ENCODE data around the gene MGLL. TPM values are rescaled to one million over a fixed set of nuclear protein-coding genes. Genes with fewer than 3 reads are reported as not detected.
A peak's percentile ranks its signal among the peaks of the same experiment; 100 is the strongest.

Gene MGLL
- total and polyA plus RNA-seq, 4 donors, result 25.5 to 48.6 (median 37.9) TPM

DNA sequence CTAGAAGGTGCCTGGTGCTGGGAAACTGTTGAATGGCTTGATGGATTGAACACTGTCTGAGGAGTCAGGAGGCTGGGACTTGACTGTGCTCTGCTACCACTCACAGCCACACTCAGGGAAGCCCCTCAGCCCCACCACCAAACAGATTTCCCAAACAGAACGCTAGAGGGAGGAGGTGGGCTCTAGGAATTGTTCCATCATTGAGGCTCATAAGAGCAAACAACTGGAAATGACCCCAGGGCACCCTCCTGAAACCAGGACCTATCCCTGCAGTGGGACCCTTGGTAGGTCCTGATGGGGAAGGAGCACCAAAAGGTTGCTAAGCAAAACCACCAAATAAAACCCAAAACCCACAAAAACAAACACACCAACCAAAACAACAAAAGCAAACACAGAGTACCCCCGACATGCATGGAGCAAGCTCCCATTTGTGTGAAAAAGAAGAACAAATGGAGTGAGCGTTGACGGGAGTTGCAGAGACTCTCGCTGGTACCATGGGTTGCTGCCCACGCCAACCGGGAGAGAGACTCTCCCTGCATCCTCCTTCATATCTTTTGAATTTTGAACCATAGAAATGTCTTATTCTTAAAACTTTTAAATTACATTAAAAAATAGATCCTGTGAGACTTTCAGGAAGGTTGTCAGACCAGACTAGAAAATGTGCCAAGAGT is 103.9 kb downstream of the MGLL start:
- H3K4me3 ChIP-seq (ENCODE audit: low read depth, low read length), result no peak overlapping the region
- peaks cover 62% of the 10 kb centered on the region for H3K4me1 ChIP-seq (ENCODE audit: control insufficient read depth, insufficient read depth, low read length)
- H3K36me3 ChIP-seq (ENCODE audit: control insufficient read depth, insufficient read depth, low read length), result peaks cover 5% of the 10 kb centered on the region
- H3K27ac ChIP-seq (ENCODE audit: low read depth, low read length), result no peak overlapping the region
- no peak for DNase-seq (ENCODE audit: low read depth in 4 of 6, low spot score in 6 of 6)
- H3K9me3 ChIP-seq (ENCODE audit: control insufficient read depth, insufficient read depth, low read length), result no peaks in the 10 kb centered on the region
- 100% methylated on average over 1 of the region's 7 CpGs for WGBS (ENCODE audit: insufficient coverage)
- H3K27me3 ChIP-seq (ENCODE audit: control insufficient read depth, insufficient read depth, low read length), result no peaks in the 10 kb centered on the region

DNA sequence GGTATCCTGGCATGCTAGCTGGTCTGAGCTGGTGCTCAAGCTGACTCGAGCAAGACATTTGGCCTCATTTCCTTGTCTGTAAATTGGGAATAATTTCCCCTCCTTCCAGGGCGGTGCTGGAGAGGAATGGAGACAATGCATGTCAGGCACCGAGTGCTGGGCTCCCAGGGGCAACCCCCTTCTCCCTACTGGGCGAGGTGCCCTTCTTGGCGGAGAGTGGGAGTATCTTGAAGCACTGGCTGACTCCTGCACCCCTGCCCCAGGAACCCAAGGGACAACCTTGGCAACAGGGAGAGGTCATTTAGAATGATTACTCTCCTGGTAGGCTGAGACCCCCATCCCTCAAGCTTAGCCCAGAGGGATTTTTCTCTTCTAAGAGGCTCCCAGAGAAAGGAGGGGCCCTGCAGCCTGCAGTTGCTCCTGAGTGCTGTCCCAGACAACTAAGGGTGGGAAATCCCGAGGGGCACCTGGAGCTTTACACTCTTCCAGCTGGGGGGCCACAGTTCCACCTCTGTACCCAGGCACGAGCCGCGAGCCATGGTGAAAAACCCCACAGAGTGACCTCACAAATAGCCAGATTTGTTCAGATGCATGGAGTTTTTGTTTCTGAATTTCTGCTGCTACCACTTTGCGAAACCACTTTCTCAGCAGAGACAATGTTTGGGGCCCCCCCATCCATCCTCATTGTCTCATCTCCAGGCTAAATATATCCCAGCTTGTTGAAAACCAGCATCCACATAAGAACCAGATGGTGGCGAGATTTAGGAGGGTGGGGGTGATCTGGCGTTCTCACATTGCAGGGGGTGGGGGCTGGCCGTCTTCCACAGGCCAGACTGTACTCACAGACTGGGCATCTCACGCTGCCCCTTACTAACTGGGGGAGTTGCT is 104.7 kb downstream of the MGLL start:
- peak overlapping the region; percentile 18 for H3K27ac ChIP-seq (ENCODE audit: low read depth, low read length)

GRCh38 chr3:127716384-127716783 is 105.9 kb downstream of the MGLL start:
- Histone ChIP-seq H3K9me3 (ENCODE audit: control insufficient read depth, insufficient read depth, low read length) (no peaks in the 10 kb centered on the region), H3K27me3 (ENCODE audit: control insufficient read depth, insufficient read depth, low read length) (no peaks in the 10 kb centered on the region), H3K4me1 (ENCODE audit: control insufficient read depth, insufficient read depth, low read length) (peaks cover 56% of the 10 kb centered on the region), H3K36me3 (ENCODE audit: control insufficient read depth, insufficient read depth, low read length) (peaks cover 10% of the 10 kb centered on the region), H3K4me3 (ENCODE audit: low read depth, low read length) (no peak overlapping the region), H3K27ac (ENCODE audit: low read depth, low read length) (no peak overlapping the region)
- WGBS (ENCODE audit: insufficient coverage), result 74% methylated on average over 6 of the region's 6 CpGs
- DNase-seq (ENCODE audit: low read depth in 4 of 6, low spot score in 6 of 6), result no peak

More for the DNA sequence above, 104.7 kb downstream of the MGLL start:
- no peaks in the 10 kb centered on the region for H3K9me3 ChIP-seq (ENCODE audit: control insufficient read depth, insufficient read depth, low read length)
- peaks cover 8% of the 10 kb centered on the region for H3K36me3 ChIP-seq (ENCODE audit: control insufficient read depth, insufficient read depth, low read length)
- no peaks in the 10 kb centered on the region for H3K27me3 ChIP-seq (ENCODE audit: control insufficient read depth, insufficient read depth, low read length)
- H3K4me3 ChIP-seq (ENCODE audit: low read depth, low read length), result no peak overlapping the region
- peaks cover 60% of the 10 kb centered on the region for H3K4me1 ChIP-seq (ENCODE audit: control insufficient read depth, insufficient read depth, low read length)
- DNase-seq (ENCODE audit: low read depth in 4 of 6, low spot score in 6 of 6), result peak in 1 of 6 donors; percentile 70
- WGBS (ENCODE audit: insufficient coverage), result 61% methylated on average over 5 of the region's 14 CpGs

DNA sequence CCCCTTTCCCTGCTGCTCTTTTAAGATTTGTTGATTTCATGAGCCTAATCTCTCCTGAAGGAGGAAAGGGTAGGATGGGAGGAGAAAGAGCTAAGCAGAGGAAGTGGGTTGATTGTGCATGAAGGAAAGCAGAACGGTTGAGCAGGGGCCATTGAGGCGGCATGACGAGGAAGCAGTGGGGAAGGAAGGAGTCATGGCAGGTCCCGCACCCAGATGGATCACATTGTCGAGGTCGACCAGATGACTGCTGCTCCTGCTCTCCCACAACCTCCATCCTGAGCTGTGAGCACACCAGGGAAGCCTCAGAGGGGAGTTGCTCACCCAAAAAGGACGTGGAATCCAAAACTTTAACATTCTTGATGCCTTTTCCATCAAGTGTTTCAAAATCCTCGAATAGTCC is 106.8 kb downstream of the MGLL start:
- DNase-seq (ENCODE audit: low read depth in 4 of 6, low spot score in 6 of 6), result no peak
- H3K27ac ChIP-seq (ENCODE audit: low read depth, low read length), result no peak overlapping the region
- WGBS (ENCODE audit: insufficient coverage), result 90% methylated on average over 7 of the region's 8 CpGs

GRCh38 chr3:127714866-127715265 is 107.4 kb downstream of the MGLL start:
- Histone ChIP-seq H3K36me3 (ENCODE audit: control insufficient read depth, insufficient read depth, low read length) (peaks cover 7% of the 10 kb centered on the region), H3K9me3 (ENCODE audit: control insufficient read depth, insufficient read depth, low read length) (no peaks in the 10 kb centered on the region), H3K27me3 (ENCODE audit: control insufficient read depth, insufficient read depth, low read length) (no peaks in the 10 kb centered on the region), H3K4me3 (ENCODE audit: low read depth, low read length) (no peak overlapping the region), H3K4me1 (ENCODE audit: control insufficient read depth, insufficient read depth, low read length) (peaks cover 64% of the 10 kb centered on the region), H3K27ac (ENCODE audit: low read depth, low read length) (peak overlapping the region; percentile 53)
- 92% methylated on average over 3 of the region's 5 CpGs for WGBS (ENCODE audit: insufficient coverage)
- DNase-seq (ENCODE audit: low read depth in 4 of 6, low spot score in 6 of 6), result no peak

More for the DNA sequence above, 106.8 kb downstream of the MGLL start:
- Histone ChIP-seq H3K9me3 (ENCODE audit: control insufficient read depth, insufficient read depth, low read length) (no peaks in the 10 kb centered on the region), H3K4me1 (ENCODE audit: control insufficient read depth, insufficient read depth, low read length) (peaks cover 62% of the 10 kb centered on the region), H3K36me3 (ENCODE audit: control insufficient read depth, insufficient read depth, low read length) (peaks cover 7% of the 10 kb centered on the region), H3K4me3 (ENCODE audit: low read depth, low read length) (no peak overlapping the region), H3K27me3 (ENCODE audit: control insufficient read depth, insufficient read depth, low read length) (no peaks in the 10 kb centered on the region)

DNA sequence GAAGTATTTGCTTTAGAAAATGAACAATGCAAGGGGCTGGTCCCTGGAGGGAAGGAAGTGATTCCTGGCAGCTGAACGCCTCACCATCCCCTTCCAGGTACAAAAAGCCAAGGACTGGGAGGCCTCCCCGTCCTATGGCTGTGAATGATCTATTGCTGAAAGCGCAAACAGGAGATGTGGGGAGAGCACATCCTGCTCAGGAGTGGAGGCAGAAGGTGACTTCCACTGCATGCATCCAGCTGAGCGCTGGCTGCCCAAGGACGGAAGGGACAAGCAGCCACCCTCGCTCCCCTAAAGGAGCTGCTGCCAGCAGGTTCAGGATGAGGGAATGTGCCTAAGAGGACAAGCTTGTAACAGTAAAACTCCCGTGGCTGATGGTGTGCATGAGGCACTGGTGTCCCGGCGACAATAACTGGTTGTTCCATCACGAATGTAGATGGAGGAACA is 108.2 kb downstream of the MGLL start:
- Histone ChIP-seq H3K27ac (ENCODE audit: low read depth, low read length) (peak overlapping the region; percentile 53), H3K4me3 (ENCODE audit: low read depth, low read length) (no peak overlapping the region), H3K27me3 (ENCODE audit: control insufficient read depth, insufficient read depth, low read length) (no peaks in the 10 kb centered on the region), H3K4me1 (ENCODE audit: control insufficient read depth, insufficient read depth, low read length) (peaks cover 63% of the 10 kb centered on the region), H3K9me3 (ENCODE audit: control insufficient read depth, insufficient read depth, low read length) (no peaks in the 10 kb centered on the region), H3K36me3 (ENCODE audit: control insufficient read depth, insufficient read depth, low read length) (peaks cover 7% of the 10 kb centered on the region)
- WGBS (ENCODE audit: insufficient coverage), result 77% methylated on average over 8 of the region's 10 CpGs
- DNase-seq (ENCODE audit: low read depth in 4 of 6, low spot score in 6 of 6), result no peak

DNA sequence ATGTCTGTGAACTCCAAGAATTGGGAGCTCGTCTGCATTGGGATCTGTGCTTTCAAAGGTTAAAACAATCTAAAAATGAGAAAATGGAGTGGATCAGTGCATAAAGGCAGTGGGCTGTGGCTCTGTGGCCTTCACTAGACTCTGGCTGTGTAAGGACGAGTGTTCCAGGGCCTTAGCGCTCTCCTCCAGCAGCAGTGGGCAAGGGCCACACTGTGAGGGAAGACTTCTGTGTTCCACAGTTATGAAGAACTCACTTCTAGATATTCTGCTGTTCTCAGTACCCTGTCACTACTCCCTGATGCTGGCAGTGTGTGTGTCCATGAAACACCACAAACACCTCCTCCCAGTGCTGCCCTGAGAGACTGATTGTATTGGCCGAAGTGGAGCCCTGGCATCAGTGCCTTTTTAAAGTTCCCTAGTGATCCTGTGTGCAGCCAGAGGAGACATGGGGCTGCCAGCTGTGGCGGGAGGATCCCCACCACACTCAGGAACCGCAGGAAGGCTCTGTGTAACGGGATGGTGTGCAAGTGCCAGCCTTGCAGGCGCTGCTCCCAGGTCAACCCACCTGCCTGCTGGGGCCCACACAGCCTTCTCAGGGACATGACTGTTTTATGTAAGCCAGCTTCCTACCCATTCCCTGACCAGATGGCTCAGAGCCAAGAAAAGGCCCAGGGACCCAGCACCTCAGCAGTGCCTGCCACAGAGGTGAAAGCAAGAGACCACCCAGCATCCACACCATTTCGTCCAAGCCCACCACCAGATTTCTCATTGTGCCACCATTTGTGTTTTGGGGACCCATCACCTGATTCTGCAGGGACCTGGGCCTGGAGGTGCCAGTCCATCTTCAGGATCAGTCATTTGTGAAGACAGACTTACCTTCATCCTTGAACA is 109.2 kb downstream of the MGLL start:
- Histone ChIP-seq H3K27ac (ENCODE audit: low read depth, low read length) (peak overlapping the region; percentile 53), H3K36me3 (ENCODE audit: control insufficient read depth, insufficient read depth, low read length) (peaks cover 7% of the 10 kb centered on the region), H3K9me3 (ENCODE audit: control insufficient read depth, insufficient read depth, low read length) (no peaks in the 10 kb centered on the region), H3K27me3 (ENCODE audit: control insufficient read depth, insufficient read depth, low read length) (no peaks in the 10 kb centered on the region), H3K4me1 (ENCODE audit: control insufficient read depth, insufficient read depth, low read length) (peaks cover 60% of the 10 kb centered on the region), H3K4me3 (ENCODE audit: low read depth, low read length) (no peak overlapping the region)
- DNase-seq (ENCODE audit: low read depth in 4 of 6, low spot score in 6 of 6), result no peak
- WGBS (ENCODE audit: insufficient coverage), result 76% methylated on average over 5 of the region's 9 CpGs

GRCh38 chr3:127712461-127712860 is 109.9 kb downstream of the MGLL start:
- Histone ChIP-seq H3K27me3 (ENCODE audit: control insufficient read depth, insufficient read depth, low read length) (no peaks in the 10 kb centered on the region), H3K27ac (ENCODE audit: low read depth, low read length) (no peak overlapping the region), H3K4me3 (ENCODE audit: low read depth, low read length) (no peak overlapping the region), H3K36me3 (ENCODE audit: control insufficient read depth, insufficient read depth, low read length) (peaks cover 7% of the 10 kb centered on the region), H3K9me3 (ENCODE audit: control insufficient read depth, insufficient read depth, low read length) (no peaks in the 10 kb centered on the region), H3K4me1 (ENCODE audit: control insufficient read depth, insufficient read depth, low read length) (peaks cover 60% of the 10 kb centered on the region)
- no peak for DNase-seq (ENCODE audit: low read depth in 4 of 6, low spot score in 6 of 6)
- WGBS (ENCODE audit: insufficient coverage), result 75% methylated on average over 9 of the region's 9 CpGs

DNA sequence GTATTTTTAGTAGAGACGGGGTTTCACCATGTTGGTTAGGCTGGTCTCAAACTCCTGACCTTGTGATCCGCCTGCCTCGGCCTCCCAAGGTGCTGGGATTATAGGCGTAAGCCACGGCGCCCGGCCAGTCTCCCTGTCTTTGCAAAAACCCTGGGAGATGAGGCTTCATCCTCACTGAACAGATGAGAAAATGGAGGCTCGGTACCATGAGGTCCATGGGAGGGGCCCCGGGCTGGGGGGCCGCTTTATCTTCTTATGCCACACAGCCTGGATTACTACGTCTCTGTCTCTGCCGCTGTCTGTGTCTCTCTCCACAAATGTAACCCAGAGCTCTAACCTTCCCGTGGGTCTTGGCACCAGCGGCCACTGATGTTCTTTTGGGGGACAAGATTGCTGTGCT is 110.4 kb downstream of the MGLL start:
- Histone ChIP-seq H3K4me1 (ENCODE audit: control insufficient read depth, insufficient read depth, low read length) (peaks cover 63% of the 10 kb centered on the region), H3K4me3 (ENCODE audit: low read depth, low read length) (no peak overlapping the region), H3K9me3 (ENCODE audit: control insufficient read depth, insufficient read depth, low read length) (no peaks in the 10 kb centered on the region), H3K27ac (ENCODE audit: low read depth, low read length) (no peak overlapping the region), H3K27me3 (ENCODE audit: control insufficient read depth, insufficient read depth, low read length) (no peaks in the 10 kb centered on the region), H3K36me3 (ENCODE audit: control insufficient read depth, insufficient read depth, low read length) (peaks cover 7% of the 10 kb centered on the region)
- 95% methylated on average over 11 of the region's 14 CpGs for WGBS (ENCODE audit: insufficient coverage)
- no peak for DNase-seq (ENCODE audit: low read depth in 4 of 6, low spot score in 6 of 6)

Measured in spinal cord (tissue), 10 donors.